Measurements from ENCODE around the gene CDH2. TPM values are rescaled to one million over a fixed set of nuclear protein-coding genes. Genes with fewer than 3 reads are reported as not detected.

Gene CDH2
- total RNA-seq, 1 experiment from 2014 or later: 36.2 TPM

DNA sequence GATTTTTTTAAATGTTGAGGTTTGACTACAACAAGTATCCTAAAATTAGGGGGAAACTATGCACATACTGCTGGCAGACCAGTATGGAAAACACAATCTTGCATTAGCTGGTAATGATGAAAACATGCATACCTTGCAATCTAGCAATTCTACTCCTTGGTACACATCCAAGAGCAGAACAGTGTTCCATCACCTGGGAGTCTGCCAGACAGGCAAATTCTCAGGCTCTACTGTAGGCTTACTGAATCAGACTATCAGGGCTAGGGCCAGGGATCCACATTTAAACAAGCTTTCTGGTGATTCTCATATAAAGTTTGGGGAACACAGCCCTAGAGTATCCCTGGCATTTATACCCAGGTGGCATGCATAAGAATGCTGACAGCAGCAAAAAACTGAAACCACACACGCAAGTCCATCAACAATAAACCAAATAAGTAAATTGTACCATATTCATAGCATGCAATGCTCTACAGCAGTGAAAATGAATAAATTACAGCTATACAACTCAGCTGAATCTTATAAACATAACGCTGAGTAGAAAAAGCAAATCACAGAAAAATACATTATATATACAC is 13.6 kb downstream of the CDH2 start:
- no peak overlapping the region for H2AFZ ChIP-seq (ENCODE audit: low read length)
- H2BK15ac ChIP-seq (ENCODE audit: low read depth, low read length): no peak overlapping the region
- no peak overlapping the region for H2BK5ac ChIP-seq (ENCODE audit: insufficient read length, low read length)
- H4K91ac ChIP-seq (ENCODE audit: insufficient read length, low read depth, low read length): no peak overlapping the region
- no peak for DNase-seq
- H3K27me3 ChIP-seq (ENCODE audit: insufficient read depth, low read length): no peaks in the 10 kb centered on the region
- no peak overlapping the region for H2BK20ac ChIP-seq (ENCODE audit: low read depth, low read length, poor library complexity, severe bottlenecking)
- Mint-ChIP-seq H3K4me1 (peaks cover 24 to 32% of the 10 kb centered on the region in 2 experiments), H3K36me3 (ENCODE audit: insufficient read depth in 1 of 3, low read depth in 3 of 3) (no peaks in the 10 kb centered on the region; a peak in 1 of 7 replicates), H3K27ac (no peak overlapping the region), H3K27me3 (ENCODE audit: low read depth) (no peaks in the 10 kb centered on the region), H3K9me3 (no peaks in the 10 kb centered on the region), H3K4me3 (no peak overlapping the region)
- H2BK12ac ChIP-seq (ENCODE audit: insufficient read length, low read depth, low read length): no peak overlapping the region
- TF ChIP-seq, protein P1, sequence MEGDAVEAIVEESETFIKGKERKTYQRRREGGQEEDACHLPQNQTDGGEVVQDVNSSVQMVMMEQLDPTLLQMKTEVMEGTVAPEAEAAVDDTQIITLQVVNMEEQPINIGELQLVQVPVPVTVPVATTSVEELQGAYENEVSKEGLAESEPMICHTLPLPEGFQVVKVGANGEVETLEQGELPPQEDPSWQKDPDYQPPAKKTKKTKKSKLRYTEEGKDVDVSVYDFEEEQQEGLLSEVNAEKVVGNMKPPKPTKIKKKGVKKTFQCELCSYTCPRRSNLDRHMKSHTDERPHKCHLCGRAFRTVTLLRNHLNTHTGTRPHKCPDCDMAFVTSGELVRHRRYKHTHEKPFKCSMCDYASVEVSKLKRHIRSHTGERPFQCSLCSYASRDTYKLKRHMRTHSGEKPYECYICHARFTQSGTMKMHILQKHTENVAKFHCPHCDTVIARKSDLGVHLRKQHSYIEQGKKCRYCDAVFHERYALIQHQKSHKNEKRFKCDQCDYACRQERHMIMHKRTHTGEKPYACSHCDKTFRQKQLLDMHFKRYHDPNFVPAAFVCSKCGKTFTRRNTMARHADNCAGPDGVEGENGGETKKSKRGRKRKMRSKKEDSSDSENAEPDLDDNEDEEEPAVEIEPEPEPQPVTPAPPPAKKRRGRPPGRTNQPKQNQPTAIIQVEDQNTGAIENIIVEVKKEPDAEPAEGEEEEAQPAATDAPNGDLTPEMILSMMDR (conservative IDR thresholded peaks at IDR 0.05): no peak
- no peaks in the 10 kb centered on the region for H3K23me2 ChIP-seq (ENCODE audit: insufficient read length, low read depth, low read length, poor library complexity, severe bottlenecking)
- H3K9ac ChIP-seq (ENCODE audit: extremely low read depth, insufficient read length, low read length): no peak overlapping the region
- H3K79me2 ChIP-seq (ENCODE audit: insufficient read depth, low read length): peaks cover 2% of the 10 kb centered on the region; the same call in 1 of the 2 replicates
- no peaks in the 10 kb centered on the region for H3K79me1 ChIP-seq (ENCODE audit: insufficient read depth, low read depth, low read length, poor library complexity, severe bottlenecking)
- no peaks in the 10 kb centered on the region for H3K9me3 ChIP-seq (ENCODE audit: control insufficient read depth, low read depth, low read length)
- no peak overlapping the region for H3K14ac ChIP-seq (ENCODE audit: insufficient read depth, low read length)
- no peak overlapping the region for H4K5ac ChIP-seq (ENCODE audit: insufficient read length, low read depth, low read length)
- WGBS (ENCODE audit: extremely low coverage, insufficient read length, low lambda C conversion rate): no CpG with 5 or more reads among the region's 2 CpGs
- H3K18ac ChIP-seq (ENCODE audit: insufficient read length, low read depth, low read length): no peak overlapping the region
- no peak overlapping the region for H3K27ac ChIP-seq (ENCODE audit: insufficient read length, low read depth, low read length)
- no peak overlapping the region for H3K56ac ChIP-seq (ENCODE audit: insufficient read length, low read depth, low read length)
- no peak overlapping the region for H3T11ph ChIP-seq (ENCODE audit: low read length)
- no peak overlapping the region for H2BK120ac ChIP-seq (ENCODE audit: low read depth, low read length, poor library complexity, severe bottlenecking)
- H3K23ac ChIP-seq (ENCODE audit: insufficient read length, low read depth, low read length): no peak overlapping the region
- H4K8ac ChIP-seq (replicated peaks; ENCODE audit: insufficient read length, low read depth, low read length): no peak overlapping the region
- no peak overlapping the region for H3K4ac ChIP-seq (ENCODE audit: low read depth, low read length)
- no peaks in the 10 kb centered on the region for H3K4me1 ChIP-seq (ENCODE audit: insufficient read depth, low read length)
- no peaks in the 10 kb centered on the region for H4K20me1 ChIP-seq (ENCODE audit: control insufficient read depth, insufficient read depth, insufficient read length)
- no peak overlapping the region for H3K4me2 ChIP-seq (ENCODE audit: insufficient read depth, insufficient read length, low read length)
- no peak overlapping the region for H2AK5ac ChIP-seq (ENCODE audit: insufficient read length, low read length)
